HUDEP-2 (cell line): ENCODE data around the gene GALNT10.

Experiments
- DNase-seq, 76 experiments: peaks; one replicate each; lab custom pipeline; 2025; ENCODE audit not compliant: unreplicated experiment in 76 of 76; lab: John Stamatoyannopoulos, UW

The GALNT10 gene

GRCh38 chr5:154460172-154460571, 269.6 kb downstream of the GALNT10 start:
- no peak for DNase-seq

DNA sequence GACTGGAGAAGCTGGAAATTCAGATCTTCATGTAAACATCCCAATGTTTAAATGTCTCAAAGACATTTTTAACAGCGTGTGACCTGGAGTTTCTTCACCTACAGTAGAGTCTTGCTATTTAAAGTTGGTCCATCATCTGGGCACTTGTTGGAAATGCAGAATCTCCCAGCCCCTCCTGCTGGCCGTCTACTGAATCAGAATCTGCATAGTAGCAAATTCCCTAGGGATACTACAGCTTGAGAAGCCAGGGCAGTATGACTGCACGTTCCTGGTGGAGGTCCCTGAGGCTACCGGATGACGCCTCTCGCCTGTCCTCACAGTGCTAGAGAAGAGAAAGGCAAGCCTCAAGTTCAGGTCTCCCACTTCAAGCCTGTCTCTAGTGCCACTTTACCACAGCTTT, 271.0 kb downstream of the GALNT10 start:
- no peak for DNase-seq

- no peak for DNase-seq
Measured at GRCh38 chr5:154464438-154464837, 273.9 kb downstream of the GALNT10 start.

GRCh38 chr5:154465169-154465568, 274.6 kb downstream of the GALNT10 start:
- DNase-seq = no peak

DNA sequence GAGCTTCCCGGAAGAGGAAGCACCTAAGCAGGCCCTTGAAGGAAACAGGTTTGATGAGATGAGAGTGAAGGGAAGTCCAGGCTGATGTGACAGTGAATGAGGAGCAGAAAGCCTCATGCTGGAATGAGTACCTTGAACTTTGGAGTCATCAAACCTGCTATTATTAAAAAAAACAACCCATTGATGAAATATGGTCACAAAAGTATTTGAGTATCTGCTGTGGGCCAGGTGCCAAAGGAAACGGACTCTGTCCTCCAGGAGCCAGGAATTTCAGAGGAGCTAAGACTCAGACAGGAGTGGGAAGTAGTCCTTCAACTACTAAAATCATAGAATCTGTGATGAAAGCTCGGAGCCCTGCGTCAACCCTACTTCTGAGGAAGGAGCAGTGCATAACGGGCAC, 275.6 kb downstream of the GALNT10 start:
- DNase-seq = no peak

DNA sequence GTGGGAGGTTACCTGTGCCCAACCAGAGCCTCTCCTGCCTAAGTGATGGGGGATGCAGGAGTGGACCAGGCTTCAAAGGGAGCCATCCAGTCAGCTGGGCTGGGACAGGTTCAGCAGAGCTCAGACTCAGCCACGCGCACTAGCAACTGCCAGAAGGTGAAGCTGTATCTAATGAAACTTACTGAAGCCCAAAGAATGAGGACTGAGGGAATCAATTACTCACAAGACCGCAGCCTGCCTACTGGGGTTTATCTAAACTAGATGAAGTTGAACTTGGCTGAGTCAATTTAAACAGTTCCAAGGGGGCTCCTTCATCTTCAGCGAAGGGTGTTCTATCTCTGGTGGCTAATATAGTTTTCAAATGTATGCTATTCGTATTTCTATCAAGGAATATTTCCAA, 276.1 kb downstream of the GALNT10 start:
- DNase-seq = no peak

DNA sequence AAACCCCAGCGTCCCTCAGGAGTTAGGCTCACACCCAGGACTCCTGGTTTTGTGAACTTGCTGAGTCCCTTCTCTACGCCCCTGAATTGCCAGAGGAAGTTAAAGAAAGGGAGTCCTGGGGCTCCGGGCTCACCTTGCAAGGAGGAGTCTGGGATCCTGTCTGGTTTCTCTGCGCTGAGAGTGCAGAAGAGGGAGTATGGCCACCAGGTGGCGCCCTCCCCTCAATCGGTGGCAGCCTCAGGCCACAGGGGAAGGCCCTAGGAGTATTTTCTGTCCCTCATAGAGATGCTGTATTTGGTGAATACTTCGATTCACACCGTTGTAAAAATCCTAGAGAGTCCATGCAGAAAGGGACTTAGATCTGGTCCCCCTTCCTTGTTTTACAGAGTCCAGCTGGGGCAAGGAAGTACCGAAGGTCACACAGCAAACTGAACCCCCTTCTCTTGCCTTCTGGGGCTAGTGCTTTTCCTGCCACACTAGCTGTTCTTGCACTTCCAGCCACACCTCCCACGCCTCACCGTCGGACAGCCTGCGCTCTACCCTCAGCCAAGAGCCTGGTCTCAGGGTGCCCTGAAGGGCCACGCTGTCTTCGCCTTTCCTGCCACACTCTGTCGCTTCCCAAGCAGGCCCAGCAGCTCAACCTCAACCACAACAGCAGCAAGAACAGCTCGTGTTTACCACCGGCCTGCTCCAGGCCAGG, 277.3 kb downstream of the GALNT10 start:
- peak in 59 of 76 experiments; percentile 5 to 75 (median 48) for DNase-seq

GRCh38 chr5:154470137-154470536, 279.6 kb downstream of the GALNT10 start:
- DNase-seq = no peak
